ENCODE measurements around the gene SEMA3E.

- TF ChIP-seq ESRRA (IDR thresholded peaks at IDR 0.05; ENCODE audit: low read length) (no peak), GABPA (IDR thresholded peaks at IDR 0.05; ENCODE audit: low read depth) (no peak)
- TF ChIP-seq, protein P1, sequence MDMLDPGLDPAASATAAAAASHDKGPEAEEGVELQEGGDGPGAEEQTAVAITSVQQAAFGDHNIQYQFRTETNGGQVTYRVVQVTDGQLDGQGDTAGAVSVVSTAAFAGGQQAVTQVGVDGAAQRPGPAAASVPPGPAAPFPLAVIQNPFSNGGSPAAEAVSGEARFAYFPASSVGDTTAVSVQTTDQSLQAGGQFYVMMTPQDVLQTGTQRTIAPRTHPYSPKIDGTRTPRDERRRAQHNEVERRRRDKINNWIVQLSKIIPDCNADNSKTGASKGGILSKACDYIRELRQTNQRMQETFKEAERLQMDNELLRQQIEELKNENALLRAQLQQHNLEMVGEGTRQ (IDR thresholded peaks at IDR 0.05; ENCODE audit: borderline replicate concordance, low read depth, low read length) = no peak
Measured at GRCh38 chr7:83655951-83656556, 7.1 kb upstream of the SEMA3E start.

All from GM12878 (cell line).